Endodermal cell (in vitro differentiated cells): ENCODE results near the gene FAM24B. TPM values are rescaled to one million over a fixed set of nuclear protein-coding genes. Genes with fewer than 3 reads are reported as not detected.

ENCODE experiments used
- DNase-seq: peaks from one replicate; pipeline ENCODE4 v3.0.0-alpha.2; 2017
- H3K27ac ChIP-seq: 2 replicates; pipeline ENCODE4 v1.5.1; 2013; ENCODE audit warnings: mild to moderate bottlenecking, low read depth, low read length, moderate library complexity
- H3K27me3 ChIP-seq: 2 replicates; pipeline ENCODE4 v1.6.1; 2013; ENCODE audit warnings: mild to moderate bottlenecking, low read length, moderate library complexity; ENCODE audit not compliant: insufficient read depth, control insufficient read depth, poor library complexity, severe bottlenecking
- H3K36me3 ChIP-seq: 2 replicates; pipeline ENCODE4 v1.7.0; 2013; ENCODE audit warnings: mild to moderate bottlenecking, low read length, moderate library complexity; ENCODE audit not compliant: control insufficient read depth, insufficient read depth
- H3K4me1 ChIP-seq: one replicate; pipeline ENCODE4 v1.7.0; 2013; ENCODE audit warnings: low read length; ENCODE audit not compliant: control insufficient read depth, insufficient read depth
- H3K4me3 ChIP-seq: 2 replicates; pipeline ENCODE4 v1.5.1; 2013; ENCODE audit warnings: mild to moderate bottlenecking, low read length, moderate library complexity
- H3K9ac ChIP-seq: 2 replicates; pipeline ENCODE4 v1.6.1; 2013; ENCODE audit warnings: mild to moderate bottlenecking, low read length, moderate library complexity; ENCODE audit not compliant: poor library complexity, severe bottlenecking; ENCODE audit errors: extremely low read depth
- H3K9me3 ChIP-seq: 2 replicates; pipeline ENCODE4 v1.6.1; 2013; ENCODE audit warnings: mild to moderate bottlenecking, low read length, moderate library complexity; ENCODE audit not compliant: control insufficient read depth
- H3K27ac Mint-ChIP-seq: 2 replicates; pipeline ENCODE4 v1.8.0; 2020; ENCODE audit warnings: mixed read lengths
- H3K27me3 Mint-ChIP-seq: 2 replicates; pipeline ENCODE4 v1.8.0; 2021; ENCODE audit warnings: mild to moderate bottlenecking, mixed read lengths; ENCODE audit not compliant: insufficient read depth
- H3K36me3 Mint-ChIP-seq: 2 replicates; pipeline ENCODE4 v1.8.0; 2020; ENCODE audit warnings: low read depth, mixed read lengths
- H3K4me1 Mint-ChIP-seq: 2 replicates; pipeline ENCODE4 v1.8.0; 2020; ENCODE audit warnings: mixed read lengths
- H3K4me3 Mint-ChIP-seq: 2 replicates; pipeline ENCODE4 v1.8.0; 2020; ENCODE audit warnings: mild to moderate bottlenecking, moderate library complexity, mixed read lengths
- H3K9me3 Mint-ChIP-seq: 2 replicates; pipeline ENCODE4 v1.8.0; 2020; ENCODE audit warnings: mild to moderate bottlenecking, mixed read lengths
- WGBS, 2 experiments: methylation state at CpG; one replicate each; pipeline versions ENCODE4 v1.1.5 to v1.1.7; 2013; ENCODE audit warnings: missing lambda C conversion rate in 2 of 2, mixed read lengths in 1 of 2; ENCODE audit not compliant: insufficient coverage in 1 of 2, insufficient read length in 1 of 2; 5-methylcytosine and 5-hydroxymethylcytosine counted together
- total RNA-seq, 2 donors: library from RNA; stranded (reverse); fragmentation: NEBNext Ultra II Directional in 1 of 2; extraction: Animal tissue kit (Norgen Biotek cat#: 25700) in 1 of 2; gene quantifications; 2 replicates in 1 of 2; 3 replicates in 1 of 2; pipeline ENCODE4 v1.2.1, GENCODE V29; 2021
- TF ChIP-seq, protein P1 (sequence below): fragments of 200-600 bp; sonication (generic); conservative IDR thresholded peaks from 2 replicates; pipeline ENCODE4 v1.5.0; 2021; ENCODE audit warnings: antibody characterized with exemption, mild to moderate bottlenecking

FAM24B gene
- total RNA-seq, 2 donors from 2014 or later = 2.9 TPM; not detected in 1

DNA sequence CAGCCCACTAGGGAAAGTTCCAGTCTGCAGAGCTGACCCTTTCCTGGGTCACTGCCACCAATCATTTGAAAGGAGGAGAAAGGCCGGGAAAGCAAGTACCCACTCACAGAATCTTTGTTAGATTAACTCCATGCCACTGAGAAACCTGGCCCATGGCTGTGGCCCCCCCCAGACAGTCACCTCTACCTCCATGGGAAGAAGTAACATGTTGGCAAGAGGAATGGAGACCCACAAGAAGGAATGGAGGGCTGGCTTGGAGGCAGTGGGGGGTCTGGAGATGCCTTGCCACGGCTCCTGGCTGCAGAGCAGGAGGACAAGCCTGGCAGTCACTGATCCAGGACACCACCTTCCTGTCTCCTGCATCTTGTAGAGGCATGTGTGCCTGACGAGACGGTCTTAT lies 66.6 kb downstream of the FAM24B start:
- Histone ChIP-seq H3K4me3 (no peak overlapping the region), H3K27ac (no peak overlapping the region), H3K36me3 (no peaks in the 10 kb centered on the region), H3K9ac (no peak overlapping the region), H3K9me3 (no peaks in the 10 kb centered on the region), H3K27me3 (no peaks in the 10 kb centered on the region), H3K4me1 (no peaks in the 10 kb centered on the region)
- Mint-ChIP-seq H3K27me3 (peaks cover 6% of the 10 kb centered on the region), H3K36me3 (no peaks in the 10 kb centered on the region), H3K4me3 (no peak overlapping the region), H3K9me3 (no peaks in the 10 kb centered on the region), H3K4me1 (no peaks in the 10 kb centered on the region), H3K27ac (no peak overlapping the region)
- TF ChIP-seq, protein P1, sequence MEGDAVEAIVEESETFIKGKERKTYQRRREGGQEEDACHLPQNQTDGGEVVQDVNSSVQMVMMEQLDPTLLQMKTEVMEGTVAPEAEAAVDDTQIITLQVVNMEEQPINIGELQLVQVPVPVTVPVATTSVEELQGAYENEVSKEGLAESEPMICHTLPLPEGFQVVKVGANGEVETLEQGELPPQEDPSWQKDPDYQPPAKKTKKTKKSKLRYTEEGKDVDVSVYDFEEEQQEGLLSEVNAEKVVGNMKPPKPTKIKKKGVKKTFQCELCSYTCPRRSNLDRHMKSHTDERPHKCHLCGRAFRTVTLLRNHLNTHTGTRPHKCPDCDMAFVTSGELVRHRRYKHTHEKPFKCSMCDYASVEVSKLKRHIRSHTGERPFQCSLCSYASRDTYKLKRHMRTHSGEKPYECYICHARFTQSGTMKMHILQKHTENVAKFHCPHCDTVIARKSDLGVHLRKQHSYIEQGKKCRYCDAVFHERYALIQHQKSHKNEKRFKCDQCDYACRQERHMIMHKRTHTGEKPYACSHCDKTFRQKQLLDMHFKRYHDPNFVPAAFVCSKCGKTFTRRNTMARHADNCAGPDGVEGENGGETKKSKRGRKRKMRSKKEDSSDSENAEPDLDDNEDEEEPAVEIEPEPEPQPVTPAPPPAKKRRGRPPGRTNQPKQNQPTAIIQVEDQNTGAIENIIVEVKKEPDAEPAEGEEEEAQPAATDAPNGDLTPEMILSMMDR = no peak
- DNase-seq = no peak
- WGBS, 2 experiments = 73 to 80% methylated on average over 3 to 4 of the region's 4 CpGs

DNA sequence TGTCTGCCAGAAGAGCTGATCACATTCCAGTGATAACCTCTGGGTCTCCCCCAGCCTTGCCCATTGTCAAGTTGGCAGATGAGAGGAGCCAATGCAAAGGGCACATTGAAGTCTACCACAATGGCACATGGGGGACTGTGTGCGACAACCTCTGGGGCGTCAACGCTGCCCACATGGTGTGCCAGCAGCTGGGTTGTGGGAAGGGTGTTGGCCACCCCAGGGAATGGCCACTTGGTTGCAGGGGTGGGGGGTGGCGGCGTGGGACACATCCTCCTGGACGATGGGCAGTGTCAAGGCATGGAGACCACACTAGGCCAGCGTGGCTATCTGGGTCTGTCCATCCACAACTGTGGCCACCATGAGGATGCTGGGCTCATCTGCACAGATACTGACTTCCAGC lies 77.1 kb downstream of the FAM24B start:
- Mint-ChIP-seq H3K9me3 (no peaks in the 10 kb centered on the region), H3K4me3 (no peak overlapping the region), H3K27ac (no peak overlapping the region), H3K4me1 (no peaks in the 10 kb centered on the region), H3K36me3 (no peaks in the 10 kb centered on the region), H3K27me3 (peaks cover 29% of the 10 kb centered on the region)
- Histone ChIP-seq H3K9ac (no peak overlapping the region), H3K4me1 (no peaks in the 10 kb centered on the region), H3K27me3 (no peaks in the 10 kb centered on the region), H3K36me3 (no peaks in the 10 kb centered on the region), H3K9me3 (no peaks in the 10 kb centered on the region), H3K4me3 (no peak overlapping the region), H3K27ac (no peak overlapping the region)
- WGBS, 2 experiments = 93 to 95% methylated on average over 6 to 7 of the region's 7 CpGs
- peak; percentile 17 for DNase-seq
- TF ChIP-seq, protein P1 = no peak

Other genes starting within 250 kb of the FAM24B start
- not detected for gene C10orf120, start 179.7 kb downstream of the FAM24B start, total RNA-seq
- gene CUZD1, start 33.7 kb downstream of the FAM24B start, total RNA-seq = under 1 TPM in 1 of 2 donors, not detected in 1; 0.53 TPM
- gene FAM24A, start 31.0 kb upstream of the FAM24B start, total RNA-seq = not detected
- gene C10orf88, start 74.6 kb upstream of the FAM24B start, total RNA-seq = 10 to 100 TPM; 14.7 to 18.1 TPM
- gene PSTK, start 100.8 kb upstream of the FAM24B start, total RNA-seq = 1 to 10 TPM; 7.0 to 7.1 TPM
- 10 to 100 TPM; 10.3 to 14.4 TPM for gene IKZF5, start 129.2 kb upstream of the FAM24B start, total RNA-seq
- 10 to 100 TPM; 40.4 to 58.7 TPM for gene ACADSB, start 129.4 kb upstream of the FAM24B start, total RNA-seq